ENCODE measurements around the gene ZNF480. TPM values are rescaled to one million over a fixed set of nuclear protein-coding genes. Genes with fewer than 3 reads are reported as not detected.
A peak's percentile ranks its signal among the peaks of the same experiment; 100 is the strongest.

The ZNF480 gene
- total and polyA plus RNA-seq, 2 of the 13 experiments (the other 11 are each of a cell fraction or from before 2014, with no cell fraction given) = 2.1 to 9.6 TPM

DNA sequence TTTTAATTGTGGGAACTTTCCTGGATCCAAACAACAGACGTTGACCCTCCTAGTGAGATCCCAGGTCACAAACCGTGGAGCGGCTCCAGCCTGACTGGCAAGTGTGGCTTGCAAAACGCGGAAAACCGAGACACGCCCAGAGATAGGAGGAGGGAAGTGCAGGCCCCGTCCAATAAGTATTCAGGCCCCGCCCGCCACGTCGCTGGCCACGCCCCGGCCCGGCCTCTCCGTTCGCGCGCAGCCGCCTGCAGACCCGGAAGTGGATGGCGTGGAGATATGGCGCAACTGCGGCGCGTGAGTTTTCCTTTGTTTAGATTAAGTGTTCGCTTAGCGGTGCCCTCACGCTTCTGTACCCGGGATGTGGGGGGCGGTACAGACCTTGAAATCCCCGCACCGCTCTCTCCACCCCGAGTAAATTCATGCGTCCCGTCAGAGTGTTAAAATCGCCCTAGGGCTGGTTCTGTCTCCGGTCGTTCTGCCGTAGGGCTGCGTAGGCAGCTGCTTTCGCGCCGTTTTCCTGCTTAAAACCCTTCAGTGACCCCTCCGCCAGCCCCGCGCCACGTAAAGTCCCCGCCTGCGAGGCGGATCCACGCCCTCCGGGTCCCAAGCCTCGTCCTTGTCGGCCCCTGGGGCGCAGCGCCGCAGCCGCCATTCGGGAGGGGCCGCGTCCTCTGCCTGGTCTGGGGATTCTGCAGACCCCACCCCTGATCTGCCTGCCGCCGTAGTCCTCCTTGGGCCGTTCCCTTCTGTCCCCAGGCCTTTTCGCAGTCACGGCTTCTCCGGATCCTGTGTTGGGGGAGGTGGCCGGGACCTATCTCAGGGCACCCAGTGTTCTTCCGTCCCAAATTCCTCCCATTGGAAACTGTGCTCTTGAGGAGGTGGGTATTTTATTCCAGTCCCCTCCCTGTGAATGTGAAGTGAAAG is 27.4 kb upstream of the ZNF480 start, which contains the start of gene ZNF766 (continued):
- TF ChIP-seq YEATS2 (CRISPR knock-in tag; IDR thresholded peaks at IDR 0.05; ENCODE audit: borderline replicate concordance) = no peak; the same call in 1 of the 2 replicates
- TF ChIP-seq DRAP1 (CRISPR knock-in tag; IDR thresholded peaks at IDR 0.05) = peak; percentile 80
- TF ChIP-seq ZNF451 (CRISPR knock-in tag; IDR thresholded peaks at IDR 0.05) = no peak
- no peak for TF ChIP-seq NFIC (IDR thresholded peaks at IDR 0.05; ENCODE audit: low read length)
- TF ChIP-seq ETV6 (CRISPR knock-in tag; conservative IDR thresholded peaks at IDR 0.05) = no peak
- no peak for TF ChIP-seq TEAD2 (CRISPR knock-in tag; IDR thresholded peaks at IDR 0.05)
- TF ChIP-seq CC2D1A (CRISPR knock-in tag; IDR thresholded peaks at IDR 0.05) = no peak
- TF ChIP-seq ZNF292 (CRISPR knock-in tag; IDR thresholded peaks at IDR 0.05; ENCODE audit: borderline replicate concordance, low read depth) = no peak; the same call in 1 of the 2 replicates
- TF ChIP-seq, protein P1, sequence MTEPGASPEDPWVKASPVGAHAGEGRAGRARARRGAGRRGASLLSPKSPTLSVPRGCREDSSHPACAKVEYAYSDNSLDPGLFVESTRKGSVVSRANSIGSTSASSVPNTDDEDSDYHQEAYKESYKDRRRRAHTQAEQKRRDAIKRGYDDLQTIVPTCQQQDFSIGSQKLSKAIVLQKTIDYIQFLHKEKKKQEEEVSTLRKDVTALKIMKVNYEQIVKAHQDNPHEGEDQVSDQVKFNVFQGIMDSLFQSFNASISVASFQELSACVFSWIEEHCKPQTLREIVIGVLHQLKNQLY (CRISPR knock-in tag; IDR thresholded peaks at IDR 0.05) = peak; percentile 38; the same call in 1 of the 2 replicates
- TF ChIP-seq ZNF484 (CRISPR knock-in tag; IDR thresholded peaks at IDR 0.05; ENCODE audit: borderline replicate concordance, low read depth) = no peak
- TF ChIP-seq MTA3 (CRISPR knock-in tag; IDR thresholded peaks at IDR 0.05) = no peak
- peak; percentile 69 for TF ChIP-seq RBM39 (IDR thresholded peaks at IDR 0.05; ENCODE audit: low read depth, low read length, poor library complexity, severe bottlenecking)
- TF ChIP-seq, protein P2, sequence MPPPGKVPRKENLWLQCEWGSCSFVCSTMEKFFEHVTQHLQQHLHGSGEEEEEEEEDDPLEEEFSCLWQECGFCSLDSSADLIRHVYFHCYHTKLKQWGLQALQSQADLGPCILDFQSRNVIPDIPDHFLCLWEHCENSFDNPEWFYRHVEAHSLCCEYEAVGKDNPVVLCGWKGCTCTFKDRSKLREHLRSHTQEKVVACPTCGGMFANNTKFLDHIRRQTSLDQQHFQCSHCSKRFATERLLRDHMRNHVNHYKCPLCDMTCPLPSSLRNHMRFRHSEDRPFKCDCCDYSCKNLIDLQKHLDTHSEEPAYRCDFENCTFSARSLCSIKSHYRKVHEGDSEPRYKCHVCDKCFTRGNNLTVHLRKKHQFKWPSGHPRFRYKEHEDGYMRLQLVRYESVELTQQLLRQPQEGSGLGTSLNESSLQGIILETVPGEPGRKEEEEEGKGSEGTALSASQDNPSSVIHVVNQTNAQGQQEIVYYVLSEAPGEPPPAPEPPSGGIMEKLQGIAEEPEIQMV (CRISPR knock-in tag; IDR thresholded peaks at IDR 0.05; ENCODE audit: low read depth) = peak; percentile 64; the same call in 1 of the 2 replicates
- TF ChIP-seq SMARCC2 (IDR thresholded peaks at IDR 0.05) = no peak
- peak; percentile 67; the same call in 1 of the 2 replicates for TF ChIP-seq ATF2 (CRISPR knock-in tag; IDR thresholded peaks at IDR 0.05)
- no peak for TF ChIP-seq MTF1 (CRISPR knock-in tag; IDR thresholded peaks at IDR 0.05)
- TF ChIP-seq MXI1 (IDR thresholded peaks at IDR 0.05; ENCODE audit: borderline replicate concordance, low read depth, low read length) = peak; percentile 85; the same call in 1 of the 3 replicates
- peak; percentile 63; the same call in 1 of the 2 replicates for TF ChIP-seq SNAPC2 (CRISPR knock-in tag; IDR thresholded peaks at IDR 0.05)
- TF ChIP-seq ZNF251 (CRISPR knock-in tag; IDR thresholded peaks at IDR 0.05) = no peak
- TF ChIP-seq ZC3H4 (CRISPR knock-in tag; IDR thresholded peaks at IDR 0.05; ENCODE audit: borderline replicate concordance) = 0 out of 2 replicates have a peak, but pooled peaks have one; percentile 49
- no peak for TF ChIP-seq TRIM24 (CRISPR knock-in tag; IDR thresholded peaks at IDR 0.05)
- TF ChIP-seq SRSF1 (optimal IDR thresholded peaks at IDR 0.05; ENCODE audit: low read depth, low read length) = no peak
- peak; percentile 88 for TF ChIP-seq AGO2 (optimal IDR thresholded peaks at IDR 0.05; ENCODE audit: low read depth, low read length)
- TF ChIP-seq, protein P3, sequence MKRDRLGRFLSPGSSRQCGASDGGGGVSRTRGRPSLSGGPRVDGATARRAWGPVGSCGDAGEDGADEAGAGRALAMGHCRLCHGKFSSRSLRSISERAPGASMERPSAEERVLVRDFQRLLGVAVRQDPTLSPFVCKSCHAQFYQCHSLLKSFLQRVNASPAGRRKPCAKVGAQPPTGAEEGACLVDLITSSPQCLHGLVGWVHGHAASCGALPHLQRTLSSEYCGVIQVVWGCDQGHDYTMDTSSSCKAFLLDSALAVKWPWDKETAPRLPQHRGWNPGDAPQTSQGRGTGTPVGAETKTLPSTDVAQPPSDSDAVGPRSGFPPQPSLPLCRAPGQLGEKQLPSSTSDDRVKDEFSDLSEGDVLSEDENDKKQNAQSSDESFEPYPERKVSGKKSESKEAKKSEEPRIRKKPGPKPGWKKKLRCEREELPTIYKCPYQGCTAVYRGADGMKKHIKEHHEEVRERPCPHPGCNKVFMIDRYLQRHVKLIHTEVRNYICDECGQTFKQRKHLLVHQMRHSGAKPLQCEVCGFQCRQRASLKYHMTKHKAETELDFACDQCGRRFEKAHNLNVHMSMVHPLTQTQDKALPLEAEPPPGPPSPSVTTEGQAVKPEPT (CRISPR knock-in tag; IDR thresholded peaks at IDR 0.05; ENCODE audit: low read depth) = no peak

Data from HepG2 (cell line).